OCI-LY3 (cell line): ENCODE results near the gene FBXO17.
"Not testable (repeated sequence)": the region's sequence is repeated elsewhere in the genome, so short reads cannot be mapped to it uniquely, and the experiment has no call there.

Experiments used
- EZH2phosphoT487 ChIP-seq: fragments of 200-600 bp; shearing (Covaris generic); IDR thresholded peaks from 2 replicates; pipeline ENCODE4 v1.6.1; 2018; ENCODE audit warnings: antibody characterized with exemption, mixed run types, low read depth
- TF ChIP-seq, protein P1 (sequence below): fragments of 200-600, 300-600 bp; sonication (generic); IDR thresholded peaks from 2 replicates; pipeline ENCODE4 v1.5.1; 2014; ENCODE audit warnings: antibody characterized with exemption, low read length, low read depth

DNA sequence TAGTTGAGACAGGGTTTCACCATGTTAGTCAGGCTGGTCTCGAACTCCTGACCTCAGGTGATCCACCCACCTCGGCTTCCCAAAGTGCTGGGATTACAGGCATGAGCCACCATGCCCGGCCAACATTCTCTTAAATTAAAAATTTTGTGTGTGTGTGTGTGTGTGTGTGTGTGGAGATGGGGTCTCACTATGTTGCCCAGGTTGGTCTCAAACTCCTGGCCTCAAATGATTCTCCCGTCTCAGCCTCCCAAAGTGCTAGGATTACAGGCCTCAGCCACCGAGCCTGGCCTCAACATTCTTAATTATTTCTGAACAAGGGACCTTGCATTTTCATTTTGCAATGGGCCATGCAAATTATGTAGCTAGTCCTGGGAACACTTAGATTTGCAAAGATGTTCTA, 9.4 kb downstream of the FBXO17 start:
- TF ChIP-seq, protein P1, sequence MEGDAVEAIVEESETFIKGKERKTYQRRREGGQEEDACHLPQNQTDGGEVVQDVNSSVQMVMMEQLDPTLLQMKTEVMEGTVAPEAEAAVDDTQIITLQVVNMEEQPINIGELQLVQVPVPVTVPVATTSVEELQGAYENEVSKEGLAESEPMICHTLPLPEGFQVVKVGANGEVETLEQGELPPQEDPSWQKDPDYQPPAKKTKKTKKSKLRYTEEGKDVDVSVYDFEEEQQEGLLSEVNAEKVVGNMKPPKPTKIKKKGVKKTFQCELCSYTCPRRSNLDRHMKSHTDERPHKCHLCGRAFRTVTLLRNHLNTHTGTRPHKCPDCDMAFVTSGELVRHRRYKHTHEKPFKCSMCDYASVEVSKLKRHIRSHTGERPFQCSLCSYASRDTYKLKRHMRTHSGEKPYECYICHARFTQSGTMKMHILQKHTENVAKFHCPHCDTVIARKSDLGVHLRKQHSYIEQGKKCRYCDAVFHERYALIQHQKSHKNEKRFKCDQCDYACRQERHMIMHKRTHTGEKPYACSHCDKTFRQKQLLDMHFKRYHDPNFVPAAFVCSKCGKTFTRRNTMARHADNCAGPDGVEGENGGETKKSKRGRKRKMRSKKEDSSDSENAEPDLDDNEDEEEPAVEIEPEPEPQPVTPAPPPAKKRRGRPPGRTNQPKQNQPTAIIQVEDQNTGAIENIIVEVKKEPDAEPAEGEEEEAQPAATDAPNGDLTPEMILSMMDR, result not testable (repeated sequence)
- TF ChIP-seq EZH2phosphoT487, result not testable (repeated sequence)
